Epithelial cell of prostate (primary cell): ENCODE data around the gene PRDM16.

Experiments
- DNase-seq: peaks from one replicate; pipeline ENCODE4 v3.0.0-alpha.2; 2011; ENCODE audit warnings: low read depth, low spot score
- H3K27ac ChIP-seq: fragments of 450-650 bp; 2 replicates; pipeline ENCODE4 v1.5.1; 2017; ENCODE audit warnings: mild to moderate bottlenecking

Gene PRDM16

GRCh38 chr1:3351449-3352298 is 282.7 kb downstream of the PRDM16 start:
- H3K27ac ChIP-seq = no peak overlapping the region
- DNase-seq = no peak

DNA sequence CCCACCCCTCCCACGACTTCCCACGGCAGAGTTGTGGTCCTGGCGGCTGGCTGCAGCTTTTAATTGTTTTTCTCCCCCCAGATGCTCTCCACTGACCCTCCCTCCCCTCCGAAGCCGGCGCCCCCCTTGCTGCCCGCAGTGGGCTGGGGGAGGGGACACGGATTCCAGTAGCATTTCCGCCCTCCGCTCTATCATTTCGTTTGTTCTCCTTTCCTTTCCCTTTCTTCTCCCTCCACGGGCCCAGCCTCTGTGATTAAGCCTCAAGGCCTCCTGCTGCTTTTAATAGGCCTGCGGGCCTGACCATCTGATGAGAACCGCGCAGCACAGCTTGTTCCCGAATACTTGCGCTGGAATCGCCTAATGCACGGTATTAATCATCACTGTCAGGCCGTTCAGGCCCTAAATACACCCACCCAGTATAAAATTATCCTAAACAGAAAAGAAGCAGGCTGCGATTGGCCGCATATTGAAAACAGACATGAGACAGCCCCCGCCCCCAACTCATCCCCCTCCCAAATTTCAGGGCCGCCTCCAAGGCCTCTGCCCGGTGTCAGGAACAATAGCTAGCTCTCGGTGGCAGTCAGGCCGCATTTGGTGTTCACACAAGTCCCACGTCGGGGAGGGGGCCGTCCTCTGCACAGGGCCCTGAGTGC is 283.4 kb downstream of the PRDM16 start:
- no peak overlapping the region for H3K27ac ChIP-seq
- no peak for DNase-seq

GRCh38 chr1:3352952-3353331 is 283.9 kb downstream of the PRDM16 start:
- DNase-seq = no peak
- no peak overlapping the region for H3K27ac ChIP-seq

DNA sequence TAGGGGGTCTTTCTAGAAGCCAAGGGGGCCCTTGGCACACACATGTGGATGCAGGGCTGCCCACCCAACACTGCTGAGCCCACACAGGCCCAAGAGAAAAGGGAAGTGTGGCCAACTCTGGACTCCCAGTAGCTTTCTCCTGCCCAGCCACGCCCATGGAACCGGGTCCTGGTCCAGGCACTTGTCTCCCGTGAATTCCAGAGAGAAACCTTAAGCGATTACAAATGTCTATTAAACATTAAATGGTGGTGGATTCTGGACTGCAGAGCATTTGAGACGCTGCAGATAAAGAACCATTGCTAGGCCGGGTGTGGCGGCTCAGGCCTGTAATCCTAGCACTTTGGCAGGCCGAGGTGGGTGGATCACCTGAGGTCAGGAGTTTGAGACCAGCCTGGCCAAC is 284.9 kb downstream of the PRDM16 start:
- no peak overlapping the region for H3K27ac ChIP-seq
- no peak for DNase-seq

DNA sequence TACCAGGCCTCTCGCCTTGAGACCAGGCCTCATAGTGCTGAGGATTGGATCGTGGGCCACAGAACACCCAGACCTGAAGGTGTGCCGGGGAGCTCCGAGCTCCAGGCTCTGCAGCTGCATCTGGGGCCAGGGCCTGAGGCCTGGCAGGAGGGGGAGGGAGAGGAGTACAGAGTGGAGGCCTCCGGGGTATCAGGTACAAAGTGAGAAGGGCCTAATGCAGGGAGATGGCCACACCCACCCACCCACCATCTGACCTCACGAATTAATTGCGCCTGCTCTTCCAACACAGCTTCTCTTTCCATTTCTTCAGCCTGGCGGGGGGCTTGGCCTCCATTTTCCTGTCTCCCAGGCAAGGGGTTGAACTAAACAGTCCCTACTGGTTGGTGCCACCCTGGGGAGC is 286.1 kb downstream of the PRDM16 start:
- no peak overlapping the region for H3K27ac ChIP-seq
- no peak for DNase-seq

DNA sequence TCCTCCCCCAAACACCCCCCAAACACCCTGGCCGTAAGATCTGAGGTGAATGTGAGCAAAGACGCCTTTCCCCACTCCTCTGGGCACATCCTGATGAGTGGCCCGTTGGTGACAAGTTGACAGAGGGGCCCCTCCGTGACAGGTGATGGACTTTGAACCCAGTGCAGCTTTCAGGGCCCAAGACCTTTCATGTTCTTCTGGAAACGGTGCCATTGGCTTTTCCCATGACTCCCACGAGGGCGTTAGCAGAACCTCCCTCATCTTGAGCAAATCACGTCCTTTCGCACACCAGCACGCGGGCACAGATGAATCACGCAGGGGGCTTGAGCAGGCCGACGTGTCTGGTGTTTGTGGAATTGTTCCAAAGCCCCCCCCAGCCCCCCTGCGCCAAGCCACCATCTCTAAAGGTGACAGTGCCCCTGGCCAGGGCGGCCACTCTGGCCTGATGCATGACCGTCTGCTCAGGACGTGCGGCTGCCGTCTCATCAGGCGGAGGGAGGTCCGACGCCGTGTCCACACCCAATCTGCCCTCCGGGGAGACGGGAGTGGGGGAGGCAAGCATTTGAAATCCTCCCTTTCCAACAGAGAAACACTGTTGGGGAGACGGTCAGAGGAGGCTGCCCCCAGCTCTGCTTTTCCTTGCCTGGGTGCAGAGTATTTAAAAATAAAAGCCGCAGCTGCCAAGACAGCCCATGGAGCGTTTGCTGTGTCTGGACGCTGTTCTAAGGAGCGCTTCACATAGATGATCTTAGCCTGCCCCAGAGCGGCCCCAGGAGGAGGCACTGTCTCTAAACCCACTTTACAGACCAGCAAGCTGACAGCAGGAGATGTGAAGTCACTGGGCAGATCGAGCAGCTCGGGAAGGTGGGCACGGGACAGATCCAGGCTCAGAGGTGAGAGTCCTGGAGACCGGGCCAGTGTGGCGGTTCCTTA is 287.2 kb downstream of the PRDM16 start:
- H3K27ac ChIP-seq = no peak overlapping the region
- DNase-seq = no peak

DNA sequence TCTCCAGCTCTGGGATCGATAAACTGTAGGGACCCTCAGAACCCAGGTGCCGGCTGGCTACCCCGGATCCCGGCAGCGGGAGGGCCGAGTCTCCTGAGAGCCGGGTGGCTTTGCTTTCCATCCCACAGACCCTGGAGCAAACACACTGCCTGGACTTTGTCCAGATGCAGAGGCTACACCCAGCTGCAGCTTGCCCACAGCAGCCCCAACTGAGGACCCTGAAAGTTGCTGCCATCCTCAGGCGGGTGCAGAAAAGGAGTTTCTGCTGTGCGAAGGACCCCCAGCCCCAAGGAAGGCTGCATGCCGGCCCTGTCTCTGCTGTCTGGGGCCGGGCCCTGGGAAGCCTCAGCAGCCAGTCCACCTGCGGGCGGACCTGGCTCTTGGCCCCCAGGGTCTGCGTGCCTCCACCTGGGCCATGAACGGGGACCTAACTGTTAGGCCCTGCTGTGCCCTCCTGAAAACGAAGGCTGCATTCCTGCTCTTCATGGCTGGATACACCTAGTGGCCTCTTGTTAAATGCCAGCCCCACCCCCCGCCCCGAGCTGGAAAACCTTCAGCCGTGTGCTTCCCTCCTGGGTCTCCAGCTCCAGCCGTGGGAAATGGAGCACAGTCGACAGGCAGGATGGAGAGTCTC is 287.9 kb downstream of the PRDM16 start:
- no peak overlapping the region for H3K27ac ChIP-seq
- no peak for DNase-seq

- DNase-seq = no peak
- no peak overlapping the region for H3K27ac ChIP-seq
These were observed 288.7 kb downstream of the PRDM16 start for GRCh38 chr1:3357526-3358297.

- H3K27ac ChIP-seq = no peak overlapping the region
- DNase-seq = no peak
These were observed 290.3 kb downstream of the PRDM16 start for GRCh38 chr1:3359351-3359750.

GRCh38 chr1:3359756-3360440 is 290.9 kb downstream of the PRDM16 start:
- DNase-seq = no peak
- H3K27ac ChIP-seq = no peak overlapping the region

DNA sequence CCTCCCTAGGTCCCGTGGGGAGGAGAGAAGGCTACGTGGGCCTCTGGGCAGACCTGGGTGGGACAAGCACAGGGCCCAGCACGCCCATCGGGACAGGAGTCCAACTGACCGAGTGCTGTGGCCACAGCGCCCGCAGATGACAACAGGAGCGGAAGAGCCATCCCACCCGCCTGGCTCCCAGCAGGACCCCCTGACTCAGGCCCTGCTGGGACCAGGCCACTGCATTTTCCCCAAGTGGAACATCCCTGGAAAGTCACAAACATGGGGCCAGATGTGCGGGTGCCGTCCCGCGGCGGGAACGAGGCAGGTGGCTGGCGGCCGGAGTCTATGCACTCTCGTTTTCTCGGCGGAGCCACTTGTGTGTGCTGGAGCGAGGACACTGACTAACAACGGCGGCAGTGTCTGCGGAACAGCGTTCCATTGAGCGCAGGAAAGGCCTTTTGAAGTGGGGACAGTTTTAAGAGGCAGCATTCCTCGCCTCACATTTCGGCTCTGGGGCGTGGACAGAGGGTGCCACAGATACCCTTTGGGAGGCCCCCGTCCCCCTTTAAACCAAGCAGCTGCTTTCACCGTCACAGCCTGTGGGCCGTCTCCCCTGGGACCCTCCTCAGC is 291.7 kb downstream of the PRDM16 start:
- DNase-seq = no peak
- H3K27ac ChIP-seq = no peak overlapping the region

DNA sequence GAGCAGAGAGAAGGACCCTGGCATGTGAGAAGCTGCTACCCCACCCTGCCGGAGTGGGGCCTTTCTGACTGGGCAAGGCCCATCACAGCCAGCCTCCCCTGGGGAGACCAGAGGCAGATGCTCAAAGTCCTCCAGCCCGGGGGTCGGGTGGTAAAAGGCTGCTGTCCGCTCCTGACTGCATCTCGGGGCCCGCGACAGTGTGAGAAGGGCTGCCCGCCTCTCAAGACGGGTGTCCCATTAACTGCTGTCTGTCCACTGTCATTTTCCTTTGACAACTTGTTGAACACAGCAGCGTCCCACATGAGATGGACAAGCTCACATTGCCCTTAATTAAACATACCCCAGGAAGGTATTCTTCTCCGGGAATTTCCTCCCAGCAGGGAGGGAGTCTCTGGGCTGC is 294.0 kb downstream of the PRDM16 start:
- no peak overlapping the region for H3K27ac ChIP-seq
- no peak for DNase-seq

DNA sequence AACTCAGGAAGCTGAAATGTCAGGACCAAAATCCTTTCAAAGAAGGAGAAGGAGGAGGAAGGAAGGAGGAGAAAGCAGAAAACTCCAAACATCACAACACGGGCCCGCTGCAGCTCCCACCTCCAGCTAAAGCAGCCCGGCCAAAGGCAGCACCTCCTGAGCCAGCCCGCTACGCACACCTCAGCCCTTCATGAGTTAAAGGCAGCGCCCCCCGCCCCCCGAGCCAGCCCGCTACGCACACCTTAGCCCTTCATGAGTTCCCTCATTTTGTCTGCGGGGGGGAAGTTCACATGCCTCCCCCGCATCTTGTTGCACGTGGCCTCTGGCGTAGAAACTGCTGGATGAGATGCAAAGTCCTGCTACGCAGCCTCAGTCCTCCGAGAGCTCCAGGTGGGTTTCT is 294.8 kb downstream of the PRDM16 start:
- no peak for DNase-seq

DNA sequence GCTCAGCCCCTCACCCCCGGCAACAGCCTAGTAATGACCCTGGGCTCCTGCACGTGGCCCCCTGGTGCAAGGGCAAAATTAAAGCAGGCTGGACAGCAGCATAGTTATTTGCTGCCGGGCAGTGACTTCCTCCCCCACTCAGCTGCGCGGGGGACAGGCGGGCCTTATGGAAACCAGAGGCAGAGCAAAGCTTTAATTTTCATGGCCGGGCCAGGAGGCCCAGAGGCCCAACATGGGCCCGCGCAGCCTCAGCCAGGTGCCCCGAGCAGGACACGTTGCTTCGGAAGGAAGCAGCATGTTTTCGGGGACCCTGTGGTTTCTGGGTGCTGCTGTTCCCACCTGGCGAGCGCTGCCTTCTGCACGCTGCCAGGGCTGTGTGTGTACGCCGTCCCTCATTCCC is 295.5 kb downstream of the PRDM16 start:
- no peak overlapping the region for H3K27ac ChIP-seq
- no peak for DNase-seq

More for the DNA sequence above, 294.8 kb downstream of the PRDM16 start:
- no peak overlapping the region for H3K27ac ChIP-seq

GRCh38 chr1:3364983-3365382 is 296.0 kb downstream of the PRDM16 start:
- no peak for DNase-seq
- no peak overlapping the region for H3K27ac ChIP-seq

DNA sequence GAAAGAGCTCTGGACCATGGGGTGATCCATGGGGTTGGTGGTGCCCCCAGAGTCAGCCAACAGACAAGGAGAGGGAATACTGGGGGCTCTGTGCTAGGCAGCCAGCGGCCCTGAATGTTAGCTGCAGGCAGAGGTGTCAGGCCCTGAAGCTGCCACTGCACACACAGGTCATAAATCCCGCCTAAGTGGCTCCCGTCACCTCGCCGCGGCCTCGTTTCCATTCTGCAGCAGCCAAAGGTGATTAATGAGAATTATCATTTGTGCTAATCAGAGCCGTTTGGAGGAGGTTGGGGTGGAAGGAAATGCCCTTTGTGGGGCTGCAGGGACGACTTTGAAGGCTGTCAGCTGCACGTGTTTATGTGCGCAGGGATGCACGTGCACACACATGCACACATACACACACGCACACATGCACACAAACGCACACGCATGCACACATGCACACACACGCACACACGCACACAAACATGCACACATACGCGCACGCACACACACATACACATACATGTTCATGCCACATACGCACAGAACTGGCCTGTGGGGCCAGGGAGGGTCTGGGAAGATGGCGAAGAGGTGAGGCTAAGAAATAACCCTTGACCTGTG is 296.6 kb downstream of the PRDM16 start:
- DNase-seq = no peak
- H3K27ac ChIP-seq = no peak overlapping the region

GRCh38 chr1:3366126-3367051 is 297.4 kb downstream of the PRDM16 start:
- no peak for DNase-seq
- H3K27ac ChIP-seq = no peak overlapping the region
